Thyroid gland (tissue), 4 donors: ENCODE results near the gene PCDHGA11. TPM values are rescaled to one million over a fixed set of nuclear protein-coding genes. Genes with fewer than 3 reads are reported as not detected.
"Not testable (repeated sequence)": the region's sequence is repeated elsewhere in the genome, so short reads cannot be mapped to it uniquely, and the experiment has no call there.

Source experiments
- DNase-seq, 2 donors: peaks; one replicate each; pipeline ENCODE4 v3.0.0-alpha.2; 2019
- H3K27ac ChIP-seq, 3 donors: fragments of 200-600 bp; sonication (generic); 1 replicate in 2 of 3; 2 replicates in 1 of 3; pipeline ENCODE4 v1.5.1; 2016 to 2019; ENCODE audit warnings: mild to moderate bottlenecking in 1 of 3, moderate library complexity in 1 of 3
- H3K27me3 ChIP-seq: fragments of 200-600 bp; sonication (generic); one replicate; pipeline ENCODE4 v1.5.1; 2019
- H3K36me3 ChIP-seq, 2 donors: fragments of 200-600 bp; sonication (generic); one replicate each; pipeline ENCODE4 v1.5.1; 2016 to 2019
- H3K4me1 ChIP-seq, 2 donors: fragments of 200-600 bp; sonication (generic); one replicate each; pipeline ENCODE4 v1.5.1; 2017 to 2019
- H3K4me3 ChIP-seq, 3 donors: fragments of 200-600 bp; sonication (generic); replicated peaks in 1 of 3; 1 replicate in 2 of 3; 2 replicates in 1 of 3; pipeline ENCODE4 v1.5.1; 2016; ENCODE audit warnings: mild to moderate bottlenecking in 1 of 3
- H3K9me3 ChIP-seq: fragments of 200-600 bp; sonication (generic); one replicate; pipeline ENCODE4 v1.5.1; 2017
- POLR2A ChIP-seq, 2 donors: fragments of 450-650 bp; IDR thresholded peaks; one replicate each; pipeline ENCODE4 v1.6.1; 2017; ENCODE audit warnings: antibody characterized with exemption in 2 of 2, mild to moderate bottlenecking in 2 of 2, moderate library complexity in 1 of 2
- WGBS, 2 donors: methylation state at CpG; one replicate each; pipeline ENCODE4 v1.1.5; 2017; 5-methylcytosine and 5-hydroxymethylcytosine counted together
- intact Hi-C: fragments of 100-400 bp; cut with DNase I; formaldehyde crosslinking; loops from one replicate; pipeline ENCODE4 v1.15.1; 2023
- total RNA-seq, 4 donors: library from RNA; depleted of rRNA; stranded (reverse); fragments of >200 nt; gene quantifications; one replicate each; pipeline ENCODE4 v1.2.3, GENCODE V29; 2016
- TF ChIP-seq, protein P1 (sequence below), 6 experiments: fragments of 200-600 bp in 3 of 6; fragments of 450-650 bp in 3 of 6; sonication (generic) in 3 of 6; IDR thresholded peaks; one replicate each; pipeline ENCODE4 v1.5.1; 2016 to 2019; ENCODE audit warnings: antibody characterized with exemption in 6 of 6, mild to moderate bottlenecking in 2 of 6, inconsistent platforms in 1 of 6, moderate library complexity in 1 of 6

PCDHGA11 gene
- total RNA-seq, 4 donors from 2014 or later: 8.0 to 9.5 (median 8.2) TPM

DNA sequence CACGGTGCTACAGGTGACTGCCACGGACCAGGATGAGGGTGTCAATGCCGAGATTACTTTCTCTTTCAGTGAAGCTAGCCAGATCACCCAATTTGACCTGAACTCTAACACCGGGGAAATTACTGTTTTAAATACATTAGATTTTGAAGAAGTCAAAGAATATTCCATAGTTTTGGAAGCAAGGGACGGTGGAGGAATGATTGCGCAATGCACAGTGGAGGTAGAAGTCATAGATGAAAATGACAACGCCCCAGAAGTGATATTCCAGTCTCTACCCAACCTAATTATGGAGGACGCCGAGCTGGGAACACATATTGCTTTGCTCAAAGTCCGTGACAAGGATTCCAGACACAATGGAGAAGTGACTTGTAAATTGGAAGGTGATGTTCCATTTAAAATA lies 32.2 kb upstream of the PCDHGA11 start:
- intact Hi-C loops: no loop called here
- 47 to 56% methylated on average over 10 of the region's 10 CpGs for WGBS, 2 donors
- Histone ChIP-seq H3K9me3 (no peaks in the 10 kb centered on the region), H3K27me3 (no peaks in the 10 kb centered on the region), H3K36me3 (no peaks in the 10 kb centered on the region), H3K27ac (no peak overlapping the region), H3K4me3 (no peak overlapping the region), H3K4me1 (no peaks in the 10 kb centered on the region)
- DNase-seq: no peak
- TF ChIP-seq POLR2A (IDR thresholded peaks at IDR 0.05): no peak
- TF ChIP-seq, protein P1, sequence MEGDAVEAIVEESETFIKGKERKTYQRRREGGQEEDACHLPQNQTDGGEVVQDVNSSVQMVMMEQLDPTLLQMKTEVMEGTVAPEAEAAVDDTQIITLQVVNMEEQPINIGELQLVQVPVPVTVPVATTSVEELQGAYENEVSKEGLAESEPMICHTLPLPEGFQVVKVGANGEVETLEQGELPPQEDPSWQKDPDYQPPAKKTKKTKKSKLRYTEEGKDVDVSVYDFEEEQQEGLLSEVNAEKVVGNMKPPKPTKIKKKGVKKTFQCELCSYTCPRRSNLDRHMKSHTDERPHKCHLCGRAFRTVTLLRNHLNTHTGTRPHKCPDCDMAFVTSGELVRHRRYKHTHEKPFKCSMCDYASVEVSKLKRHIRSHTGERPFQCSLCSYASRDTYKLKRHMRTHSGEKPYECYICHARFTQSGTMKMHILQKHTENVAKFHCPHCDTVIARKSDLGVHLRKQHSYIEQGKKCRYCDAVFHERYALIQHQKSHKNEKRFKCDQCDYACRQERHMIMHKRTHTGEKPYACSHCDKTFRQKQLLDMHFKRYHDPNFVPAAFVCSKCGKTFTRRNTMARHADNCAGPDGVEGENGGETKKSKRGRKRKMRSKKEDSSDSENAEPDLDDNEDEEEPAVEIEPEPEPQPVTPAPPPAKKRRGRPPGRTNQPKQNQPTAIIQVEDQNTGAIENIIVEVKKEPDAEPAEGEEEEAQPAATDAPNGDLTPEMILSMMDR (IDR thresholded peaks at IDR 0.05): no peak

DNA sequence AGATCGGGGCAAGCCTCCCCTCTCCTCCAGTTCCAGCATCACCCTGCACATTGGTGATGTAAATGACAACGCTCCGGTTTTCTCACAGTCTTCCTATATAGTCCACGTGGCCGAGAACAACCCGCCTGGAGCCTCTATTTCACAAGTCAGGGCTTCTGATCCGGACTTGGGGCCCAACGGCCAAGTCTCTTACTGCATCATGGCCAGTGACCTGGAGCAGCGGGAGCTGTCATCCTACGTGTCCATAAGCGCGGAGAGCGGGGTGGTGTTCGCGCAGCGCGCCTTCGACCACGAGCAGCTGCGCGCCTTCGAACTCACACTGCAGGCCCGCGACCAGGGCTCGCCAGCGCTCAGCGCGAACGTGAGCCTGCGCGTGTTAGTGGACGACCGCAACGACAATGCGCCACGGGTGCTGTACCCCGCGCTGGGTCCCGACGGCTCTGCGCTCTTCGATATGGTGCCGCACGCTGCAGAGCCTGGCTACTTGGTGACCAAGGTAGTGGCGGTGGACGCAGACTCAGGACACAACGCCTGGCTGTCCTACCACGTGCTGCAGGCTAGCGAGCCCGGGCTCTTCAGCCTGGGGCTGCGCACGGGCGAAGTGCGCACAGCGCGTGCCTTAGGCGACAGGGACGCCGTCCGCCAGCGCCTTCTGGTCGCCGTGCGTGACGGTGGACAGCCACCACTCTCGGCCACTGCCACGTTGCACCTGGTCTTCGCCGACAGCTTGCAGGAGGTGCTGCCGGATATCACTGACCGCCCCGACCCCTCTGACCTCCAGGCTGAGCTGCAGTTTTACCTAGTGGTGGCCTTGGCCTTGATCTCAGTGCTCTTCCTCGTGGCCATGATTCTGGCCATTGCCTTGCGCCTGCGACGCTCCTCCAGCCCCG lies 31.5 kb upstream of the PCDHGA11 start:
- DNase-seq: no peak
- H3K9me3 ChIP-seq: no peaks in the 10 kb centered on the region
- no peaks in the 10 kb centered on the region for H3K4me1 ChIP-seq
- WGBS, 2 donors: 28 to 50% methylated on average over 32 to 60 of the region's 77 CpGs
- H3K36me3 ChIP-seq: no peaks in the 10 kb centered on the region
- no peaks in the 10 kb centered on the region for H3K27me3 ChIP-seq
- no peak overlapping the region for H3K4me3 ChIP-seq
- intact Hi-C loops: no loop called here
- TF ChIP-seq, protein P1 (IDR thresholded peaks at IDR 0.05): no peak
- H3K27ac ChIP-seq: no peak overlapping the region

DNA sequence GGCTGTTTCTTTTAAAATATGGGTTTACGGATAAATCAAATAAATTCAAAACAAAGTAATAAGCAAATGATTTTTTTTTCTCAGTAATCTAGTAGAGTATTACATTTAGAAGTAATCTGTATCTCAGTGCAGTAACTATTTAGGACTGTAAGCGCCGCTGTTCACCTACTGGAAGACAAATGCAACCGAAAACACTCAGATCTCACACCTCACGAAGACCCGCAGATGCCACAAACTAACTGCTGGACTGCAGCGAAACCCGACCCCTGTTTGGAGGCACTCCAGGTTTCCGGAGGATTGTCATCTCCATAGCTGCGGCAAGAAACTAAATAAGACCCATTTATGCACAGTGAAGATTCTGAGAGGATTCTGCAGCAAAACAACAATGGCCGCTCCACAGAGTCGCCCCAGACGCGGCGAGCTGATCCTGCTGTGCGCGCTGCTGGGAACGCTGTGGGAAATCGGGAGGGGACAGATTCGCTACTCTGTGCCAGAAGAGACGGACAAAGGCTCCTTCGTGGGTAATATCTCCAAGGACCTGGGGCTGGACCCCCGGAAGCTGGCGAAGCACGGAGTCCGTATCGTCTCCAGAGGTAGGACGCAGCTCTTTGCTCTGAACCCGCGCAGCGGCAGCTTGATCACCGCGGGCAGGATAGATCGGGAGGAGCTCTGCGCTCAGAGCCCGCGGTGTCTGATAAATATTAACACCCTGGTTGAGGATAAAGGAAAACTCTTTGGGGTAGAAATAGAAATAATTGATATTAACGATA lies 28.2 kb upstream of the PCDHGA11 start, which contains the start of gene PCDHGA8:
Gene PCDHGA8, plus strand, starts transcription at position 205 of the 770 bp plus-strand sequence. Its CDS starts 181 bp downstream, at position 386.
- H3K27me3 ChIP-seq: no peaks in the 10 kb centered on the region
- intact Hi-C loops: no loop called here
- 24 to 29% methylated on average over 38 of the region's 38 CpGs for WGBS, 2 donors
- TF ChIP-seq POLR2A (IDR thresholded peaks at IDR 0.05): no peak
- TF ChIP-seq, protein P1 (IDR thresholded peaks at IDR 0.05): no peak
- no peak within 1 kb of the TSS for H3K4me3 ChIP-seq
- DNase-seq: no peak
- H3K4me1 ChIP-seq: no peaks in the 10 kb centered on the region
- H3K27ac ChIP-seq: no peak within 1 kb of the TSS
- H3K36me3 ChIP-seq: no peaks in the 10 kb centered on the region
- no peaks in the 10 kb centered on the region for H3K9me3 ChIP-seq

DNA sequence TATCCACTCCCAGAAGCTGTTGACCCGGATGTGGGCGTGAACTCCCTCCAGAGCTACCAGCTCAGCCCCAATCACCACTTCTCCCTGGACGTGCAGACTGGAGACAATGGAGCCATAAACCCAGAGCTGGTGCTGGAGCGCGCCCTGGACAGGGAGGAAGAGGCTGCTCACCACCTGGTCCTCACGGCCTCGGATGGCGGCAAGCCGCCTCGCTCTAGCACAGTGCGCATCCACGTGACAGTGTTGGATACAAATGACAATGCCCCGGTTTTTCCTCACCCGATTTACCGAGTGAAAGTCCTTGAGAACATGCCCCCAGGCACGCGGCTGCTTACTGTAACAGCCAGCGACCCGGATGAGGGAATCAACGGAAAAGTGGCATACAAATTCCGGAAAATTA lies 27.6 kb upstream of the PCDHGA11 start:
- no peak for TF ChIP-seq POLR2A (IDR thresholded peaks at IDR 0.05)
- TF ChIP-seq, protein P1 (IDR thresholded peaks at IDR 0.05): no peak
- H3K4me3 ChIP-seq: no peak overlapping the region
- intact Hi-C loops: no loop called here
- H3K9me3 ChIP-seq: no peaks in the 10 kb centered on the region
- 39 to 40% methylated on average over 19 of the region's 21 CpGs for WGBS, 2 donors
- no peak for DNase-seq
- no peak overlapping the region for H3K27ac ChIP-seq
- no peaks in the 10 kb centered on the region for H3K4me1 ChIP-seq
- no peaks in the 10 kb centered on the region for H3K27me3 ChIP-seq
- no peaks in the 10 kb centered on the region for H3K36me3 ChIP-seq

DNA sequence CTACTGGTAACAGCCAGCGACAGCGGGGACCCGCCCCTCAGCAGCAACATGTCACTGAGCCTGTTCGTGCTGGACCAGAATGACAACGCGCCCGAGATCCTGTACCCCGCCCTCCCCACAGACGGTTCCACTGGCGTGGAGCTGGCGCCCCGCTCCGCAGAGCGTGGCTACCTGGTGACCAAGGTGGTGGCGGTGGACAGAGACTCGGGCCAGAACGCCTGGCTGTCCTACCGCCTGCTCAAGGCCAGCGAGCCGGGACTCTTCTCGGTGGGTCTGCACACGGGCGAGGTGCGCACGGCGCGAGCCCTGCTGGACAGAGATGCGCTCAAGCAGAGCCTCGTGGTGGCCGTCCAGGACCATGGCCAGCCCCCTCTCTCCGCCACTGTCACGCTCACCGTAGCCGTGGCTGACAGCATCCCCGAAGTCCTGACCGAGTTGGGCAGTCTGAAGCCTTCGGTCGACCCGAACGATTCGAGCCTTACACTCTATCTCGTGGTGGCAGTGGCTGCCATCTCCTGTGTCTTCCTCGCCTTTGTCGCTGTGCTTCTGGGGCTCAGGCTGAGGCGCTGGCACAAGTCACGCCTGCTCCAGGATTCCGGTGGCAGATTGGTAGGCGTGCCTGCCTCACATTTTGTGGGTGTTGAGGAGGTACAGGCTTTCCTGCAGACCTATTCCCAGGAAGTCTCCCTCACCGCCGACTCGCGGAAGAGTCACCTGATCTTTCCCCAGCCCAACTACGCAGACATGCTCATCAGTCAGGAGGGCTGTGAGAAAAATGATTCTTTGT lies 26.3 kb upstream of the PCDHGA11 start:
- DNase-seq, H3K9me3 ChIP-seq, H3K4me1 ChIP-seq, intact Hi-C loops, H3K27ac ChIP-seq, H3K4me3 ChIP-seq, H3K27me3 ChIP-seq, H3K36me3 ChIP-seq: not testable (repeated sequence)
- WGBS, 2 donors: 27 to 37% methylated on average over 21 to 35 of the region's 53 CpGs
